NCI-H1436 (cell line): ENCODE measurements around the gene GALR2.
"Not testable (repeated sequence)": the region's sequence is repeated elsewhere in the genome, so short reads cannot be mapped to it uniquely, and the experiment has no call there.

Experiments used
- DNase-seq: peaks from one replicate; lab custom pipeline; 2025; lab: John Stamatoyannopoulos, UW

Gene GALR2

DNA sequence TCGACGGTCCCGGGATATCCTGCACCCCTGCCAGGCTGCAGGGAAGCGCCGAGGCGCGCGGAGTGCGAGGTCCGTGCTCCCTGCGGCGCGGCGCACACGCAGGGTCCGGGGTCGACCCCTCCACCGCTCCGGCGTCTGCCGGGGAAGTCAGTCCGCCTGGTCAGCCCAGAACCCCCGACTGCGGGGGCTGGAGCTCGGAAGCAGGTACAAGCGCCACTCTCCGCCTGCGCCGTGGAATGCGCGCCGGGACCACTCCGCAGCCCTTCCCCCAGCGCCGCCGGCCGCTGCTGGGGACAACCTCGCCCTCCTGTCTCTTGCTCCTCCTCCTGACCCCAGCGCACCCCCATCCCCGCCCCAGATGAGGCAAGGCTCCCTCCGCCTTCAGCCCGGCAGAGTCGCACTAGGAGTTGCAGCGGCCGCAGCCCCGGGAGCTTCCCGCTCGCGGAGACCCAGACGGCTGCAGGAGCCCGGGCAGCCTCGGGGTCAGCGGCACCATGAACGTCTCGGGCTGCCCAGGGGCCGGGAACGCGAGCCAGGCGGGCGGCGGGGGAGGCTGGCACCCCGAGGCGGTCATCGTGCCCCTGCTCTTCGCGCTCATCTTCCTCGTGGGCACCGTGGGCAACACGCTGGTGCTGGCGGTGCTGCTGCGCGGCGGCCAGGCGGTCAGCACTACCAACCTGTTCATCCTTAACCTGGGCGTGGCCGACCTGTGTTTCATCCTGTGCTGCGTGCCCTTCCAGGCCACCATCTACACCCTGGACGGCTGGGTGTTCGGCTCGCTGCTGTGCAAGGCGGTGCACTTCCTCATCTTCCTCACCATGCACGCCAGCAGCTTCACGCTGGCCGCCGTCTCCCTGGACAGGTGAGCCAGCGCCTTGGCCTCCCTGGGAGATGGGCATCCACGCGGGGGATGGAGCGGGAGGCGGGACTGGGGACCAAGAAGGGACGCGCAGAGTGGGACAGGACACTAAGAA is at the start of gene GALR2:
Gene GALR2, plus strand, starts transcription at position 392 of the 974 bp plus-strand sequence. Its CDS starts 103 bp downstream, at position 495.
- no peak for DNase-seq

GRCh38 chr17:76025294-76025693 is 49.3 kb upstream of the GALR2 start:
- no peak for DNase-seq

- DNase-seq = no peak
These were observed 47.8 kb upstream of the GALR2 start for GRCh38 chr17:76026714-76027158.

- no peak for DNase-seq
These were observed 47.3 kb upstream of the GALR2 start, which contains the start of gene EVPL for GRCh38 chr17:76027159-76027839. Gene EVPL, minus strand, starts transcription at chr17:76027306. Its CDS starts 108 bp downstream, at chr17:76027198.

DNA sequence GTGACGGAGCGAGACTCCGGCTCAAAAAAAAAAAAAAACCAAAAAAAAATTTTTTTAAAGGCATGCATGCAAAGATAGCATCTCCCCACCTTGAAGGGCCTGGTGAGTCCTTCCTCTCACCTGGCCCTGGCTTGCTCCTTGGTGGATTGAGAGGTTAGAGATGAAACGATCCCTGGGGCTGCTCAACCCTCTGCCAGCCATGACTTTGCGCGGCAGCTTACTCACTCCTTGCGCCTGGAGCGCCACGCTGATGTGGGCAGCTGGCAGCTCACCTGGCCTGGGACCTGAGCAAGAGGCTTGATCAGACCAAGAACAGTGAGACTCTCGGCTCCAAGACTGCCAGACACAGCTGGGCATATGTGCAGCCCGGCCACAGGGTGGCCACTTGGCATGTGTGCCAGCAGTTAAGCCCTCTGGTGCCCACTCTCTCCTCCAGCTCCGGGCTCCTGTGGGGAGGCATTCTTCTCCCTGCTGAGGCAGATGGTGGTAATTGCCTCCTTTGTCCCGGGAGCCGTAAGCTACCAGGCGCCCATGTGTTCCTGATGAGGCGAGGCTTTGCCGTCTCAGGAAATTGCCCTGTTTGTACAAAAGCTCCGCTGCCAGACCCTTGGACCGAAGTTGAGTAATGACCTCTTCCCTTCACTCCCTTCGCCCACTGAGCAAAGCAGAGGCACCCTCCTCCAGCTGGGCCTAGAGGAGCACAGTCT is 42.4 kb upstream of the GALR2 start:
- DNase-seq = peak; percentile 18

GRCh38 chr17:76032780-76033108 is 41.8 kb upstream of the GALR2 start:
- no peak for DNase-seq

- DNase-seq = no peak
These were observed 41.4 kb upstream of the GALR2 start for GRCh38 chr17:76033139-76033538.

GRCh38 chr17:76034428-76035350 is 39.9 kb upstream of the GALR2 start:
- DNase-seq = no peak

GRCh38 chr17:76036497-76037261 is 37.9 kb upstream of the GALR2 start:
- DNase-seq = no peak

DNA sequence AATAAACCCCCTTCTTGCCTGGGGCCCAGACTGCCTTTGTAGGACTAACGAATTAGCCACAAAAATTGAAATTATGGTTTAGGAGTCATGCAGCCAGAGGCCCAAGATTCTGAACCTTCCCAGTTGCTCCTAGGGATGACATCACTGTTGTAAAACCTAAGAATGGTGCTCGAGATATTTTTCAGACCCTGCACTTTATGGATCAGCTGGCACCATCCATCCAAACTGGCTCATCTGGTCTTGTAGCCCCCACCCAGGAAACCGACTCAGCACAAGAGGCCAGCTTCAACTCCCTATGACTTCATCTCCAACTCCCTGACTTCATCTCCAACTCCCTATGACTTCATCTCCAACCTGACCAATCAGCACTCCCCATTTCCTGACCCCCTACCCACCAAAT is 36.5 kb upstream of the GALR2 start:
- DNase-seq = no peak

DNA sequence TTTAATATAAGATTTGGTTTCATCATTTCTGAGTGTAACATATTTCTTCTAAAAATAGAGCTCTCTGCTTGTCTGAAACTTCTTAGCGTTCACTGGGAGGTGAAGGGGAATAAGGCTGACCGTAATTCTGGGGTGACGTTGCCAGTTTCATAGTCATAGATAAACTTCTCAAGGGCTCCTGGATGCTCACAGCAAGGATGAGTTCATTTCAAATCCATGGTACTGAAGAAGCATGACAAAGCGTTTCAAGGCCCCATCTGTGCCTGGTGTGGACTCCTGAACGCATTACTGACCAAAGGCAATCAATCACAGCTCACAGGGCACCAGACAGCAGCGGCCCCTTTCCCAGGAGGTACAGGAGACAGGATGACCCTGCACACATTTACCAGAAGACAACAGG is 35.5 kb upstream of the GALR2 start:
- DNase-seq = no peak

GRCh38 chr17:76040376-76040775 is 34.2 kb upstream of the GALR2 start:
- no peak for DNase-seq

DNA sequence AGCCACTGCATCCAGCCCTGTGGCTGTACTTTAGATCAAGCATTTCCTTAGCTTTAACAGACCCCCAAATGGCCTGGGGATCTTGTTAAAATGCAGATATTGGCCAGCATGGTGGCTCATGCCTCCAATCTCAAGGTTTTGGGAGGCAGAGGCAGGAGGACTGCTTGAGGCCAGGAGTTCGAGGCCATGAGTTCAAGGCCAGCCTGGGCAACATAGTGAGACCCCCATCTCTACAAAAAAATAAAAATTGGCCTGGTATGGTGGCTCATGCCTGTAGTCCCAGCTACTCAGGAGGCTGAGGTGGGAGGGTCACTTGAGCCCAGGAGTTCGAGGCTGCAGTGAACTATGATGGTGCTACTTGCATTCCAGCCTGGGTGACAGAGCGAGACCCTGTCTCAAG is 31.7 kb upstream of the GALR2 start:
- DNase-seq = not testable (repeated sequence)

- DNase-seq = not testable (repeated sequence)
These were observed 30.0 kb upstream of the GALR2 start for GRCh38 chr17:76044475-76045007.

GRCh38 chr17:76046064-76046463 is 28.5 kb upstream of the GALR2 start:
- DNase-seq = no peak

- no peak for DNase-seq
These were observed 26.5 kb upstream of the GALR2 start for GRCh38 chr17:76048025-76048605.

DNA sequence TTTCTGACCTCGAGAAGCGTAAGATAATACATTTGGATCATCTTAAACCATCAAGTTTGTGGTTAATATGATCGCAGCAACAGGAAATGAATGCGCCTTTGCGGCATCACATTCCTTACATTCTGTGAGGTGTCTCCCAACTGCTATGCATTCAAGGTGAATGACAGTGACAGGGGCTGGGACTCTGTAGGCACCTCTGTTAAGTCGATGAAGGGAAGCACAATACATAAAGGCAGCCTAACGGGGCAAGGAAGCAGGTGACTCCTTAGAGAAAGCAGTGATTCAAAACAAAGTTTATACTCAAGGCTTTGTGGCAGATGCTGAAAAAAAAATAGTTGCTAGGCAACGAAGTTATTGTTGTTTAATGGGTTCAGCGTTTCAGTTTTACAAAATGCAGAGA is 25.9 kb upstream of the GALR2 start:
- DNase-seq = no peak

- DNase-seq = no peak
These were observed 25.3 kb upstream of the GALR2 start for GRCh38 chr17:76049239-76049638.

- DNase-seq = no peak
These were observed 24.6 kb upstream of the GALR2 start for GRCh38 chr17:76049836-76050537.
